HTR-8/SVneo (cell line): ENCODE results near the gene PDCD1.
A peak's percentile ranks its signal among the peaks of the same experiment; 100 is the strongest.

Experiments
- DNase-seq: peaks from one replicate; pipeline ENCODE4 v3.0.0; 2011; ENCODE audit warnings: low spot score, mixed read lengths; ENCODE audit not compliant: insufficient read length
- FAIRE-seq: peaks from 2 replicates; lab custom pipeline; 2011; peaks lifted over from hg19 to GRCh38; lab: Jason Lieb, UNC

The PDCD1 gene

DNA sequence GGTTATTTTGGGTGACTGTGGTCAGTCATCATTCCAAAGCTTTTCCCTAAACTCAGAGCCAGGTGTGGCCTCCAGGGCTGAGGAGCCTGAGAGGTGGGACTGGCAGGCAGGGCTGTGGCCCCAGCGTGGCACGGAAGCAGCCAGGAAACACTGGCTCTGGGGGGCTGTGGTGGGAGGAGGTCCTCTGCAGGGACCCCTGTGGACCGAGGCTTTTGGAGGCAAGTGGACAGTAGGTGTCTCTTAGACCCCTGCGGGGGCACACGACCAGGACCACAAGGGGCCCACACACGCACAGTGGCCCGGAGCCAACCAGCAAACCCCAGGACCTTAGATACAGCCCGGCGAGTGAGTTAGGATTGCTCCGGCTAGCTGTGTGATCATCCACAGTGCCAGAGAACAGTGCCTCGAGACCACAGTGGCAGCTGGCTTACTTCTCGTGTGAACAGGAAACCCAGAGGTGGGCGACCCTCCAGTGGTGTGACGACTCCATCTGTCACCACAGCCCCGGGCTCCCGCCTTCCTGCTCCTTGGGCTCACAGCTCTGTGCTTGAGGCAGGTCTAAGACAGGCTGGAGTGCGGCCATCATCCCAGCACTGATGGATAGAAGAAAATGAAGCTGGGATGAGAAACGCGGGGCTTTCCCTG, 9.2 kb upstream of the PDCD1 start:
- FAIRE-seq: no peak

DNA sequence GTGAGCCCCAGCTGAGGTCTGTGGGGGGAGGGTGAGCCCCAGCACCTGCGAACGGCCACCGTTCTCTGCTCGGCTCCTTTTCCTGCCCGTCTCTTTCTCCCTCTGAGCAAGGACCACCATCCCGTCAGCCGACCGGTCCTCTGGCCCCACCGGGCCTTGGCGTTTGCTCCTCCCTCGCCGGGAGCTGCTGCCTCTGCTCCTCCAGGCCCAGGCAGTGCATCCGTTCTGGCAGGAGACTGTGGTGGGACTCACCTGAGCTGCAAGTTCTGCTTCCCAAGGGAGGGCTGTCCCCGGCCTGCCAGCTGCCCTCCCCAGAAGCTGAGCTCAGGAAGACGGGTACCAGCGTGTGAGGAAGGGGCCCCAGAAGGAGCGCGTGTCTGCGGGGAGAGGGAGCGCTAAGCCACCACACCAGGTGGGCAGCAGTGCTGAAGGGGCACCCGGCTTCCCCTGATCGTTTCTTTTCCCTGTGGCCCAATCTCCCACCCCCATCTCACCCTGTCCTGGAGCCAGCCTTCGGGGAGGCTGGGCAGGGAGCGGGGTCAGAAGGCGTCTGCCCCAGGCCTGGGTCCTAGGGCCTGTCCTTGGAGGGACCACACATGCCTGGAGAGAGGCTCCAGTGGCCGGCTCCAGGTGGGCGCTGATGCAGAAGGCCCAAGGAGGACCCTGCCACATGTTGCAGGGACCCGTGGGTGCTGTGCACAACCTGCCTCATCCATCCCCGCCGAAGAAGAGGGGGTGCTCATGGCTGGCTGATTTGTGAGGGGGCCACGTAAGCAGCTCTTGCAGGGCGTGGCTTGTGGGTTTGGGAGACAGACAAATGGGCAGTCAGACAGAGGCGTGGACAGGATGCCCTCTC, 8.3 kb upstream of the PDCD1 start:
- DNase-seq: no peak
- FAIRE-seq: no peak

More for the DNA sequence above, 9.2 kb upstream of the PDCD1 start:
- DNase-seq: no peak

DNA sequence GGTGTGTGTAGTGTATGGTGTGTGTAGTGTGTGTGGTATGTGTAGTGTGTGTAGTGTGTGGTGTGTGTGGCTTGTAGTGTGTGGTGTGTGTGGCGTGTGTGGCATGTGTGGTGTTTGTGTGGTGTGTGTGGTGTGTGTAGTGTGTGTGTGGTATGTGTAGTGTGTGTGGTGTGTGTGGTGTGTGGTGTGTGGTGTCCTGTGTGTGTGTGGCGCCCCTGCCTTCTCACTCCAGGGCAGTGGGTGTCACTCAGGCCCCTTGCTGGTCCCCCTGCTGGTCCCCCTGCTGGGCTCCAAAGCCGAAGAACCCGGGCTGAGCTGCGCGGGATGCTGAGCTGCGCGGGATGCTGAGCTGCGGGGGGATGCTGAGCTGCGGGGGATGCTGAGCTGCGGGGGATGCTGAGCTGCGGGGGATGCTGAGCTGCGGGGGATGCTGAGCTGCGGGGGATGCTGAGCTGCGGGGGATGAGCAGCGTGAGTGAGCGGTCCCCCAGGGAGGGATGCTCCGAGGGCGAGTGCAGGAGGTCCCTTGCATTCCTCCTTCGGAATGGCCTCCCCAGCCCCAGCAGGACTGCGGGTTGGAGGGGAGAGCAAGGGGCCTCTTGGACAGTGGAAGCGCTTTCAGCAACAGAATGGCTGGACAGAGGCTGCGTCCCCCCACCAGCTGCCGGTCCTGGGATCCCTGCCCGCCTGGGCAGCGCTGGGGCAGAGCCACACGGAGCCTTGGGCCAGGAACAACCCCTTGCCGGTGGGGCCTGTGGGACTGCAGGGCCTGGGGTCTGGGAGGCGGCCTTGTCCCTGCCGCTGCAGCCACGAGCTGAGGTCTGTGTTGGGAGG, 7.5 kb upstream of the PDCD1 start:
- DNase-seq: no peak
- FAIRE-seq: no peak

DNA sequence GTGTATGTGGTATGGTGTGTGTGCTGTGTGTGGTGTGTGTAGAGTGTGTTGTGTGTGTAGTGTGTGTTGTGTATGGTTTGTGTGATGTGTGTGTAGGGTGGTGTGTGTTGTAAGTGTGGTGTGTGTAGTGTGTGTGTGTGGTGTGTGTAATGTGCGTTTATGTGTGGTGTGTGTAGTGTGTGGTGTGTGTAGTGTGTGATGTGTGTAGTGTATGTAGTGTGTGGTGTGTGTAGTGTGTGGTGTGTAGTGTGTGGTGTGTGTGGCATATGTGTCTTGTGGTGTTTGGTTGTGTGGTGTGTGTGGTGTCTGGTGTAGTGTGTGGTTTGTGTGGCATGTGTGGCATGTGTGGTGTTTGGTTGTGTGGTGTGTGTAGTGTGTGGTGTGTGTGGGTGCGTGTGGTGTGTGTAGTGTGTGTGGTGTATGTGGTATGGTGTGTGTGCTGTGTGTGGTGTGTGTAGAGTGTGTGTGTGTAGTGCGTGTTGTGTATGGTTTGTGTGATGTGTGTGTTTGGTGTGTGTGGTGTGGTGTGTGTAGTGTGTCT, 6.8 kb upstream of the PDCD1 start:
- no peak for DNase-seq
- no peak for FAIRE-seq

DNA sequence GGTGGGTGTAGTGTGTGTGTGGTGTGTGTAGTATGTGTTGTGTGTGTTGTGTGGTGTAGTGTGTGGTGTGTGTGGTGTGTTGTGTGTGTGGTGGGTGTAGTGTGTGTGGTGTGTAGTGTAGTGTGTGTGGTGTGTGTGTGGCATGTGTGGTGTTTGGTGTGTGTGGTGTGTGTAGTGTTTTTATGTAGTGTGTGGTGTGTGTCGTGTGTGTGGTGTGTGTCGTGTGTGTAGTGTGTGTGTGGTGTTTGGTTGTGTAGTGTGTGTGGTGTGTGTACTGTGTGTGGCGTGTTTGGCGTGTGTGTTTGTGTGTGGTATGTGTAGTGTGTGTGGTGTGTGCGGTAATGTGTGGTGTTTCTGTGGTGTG, 6.1 kb upstream of the PDCD1 start:
- DNase-seq: no peak
- no peak for FAIRE-seq

DNA sequence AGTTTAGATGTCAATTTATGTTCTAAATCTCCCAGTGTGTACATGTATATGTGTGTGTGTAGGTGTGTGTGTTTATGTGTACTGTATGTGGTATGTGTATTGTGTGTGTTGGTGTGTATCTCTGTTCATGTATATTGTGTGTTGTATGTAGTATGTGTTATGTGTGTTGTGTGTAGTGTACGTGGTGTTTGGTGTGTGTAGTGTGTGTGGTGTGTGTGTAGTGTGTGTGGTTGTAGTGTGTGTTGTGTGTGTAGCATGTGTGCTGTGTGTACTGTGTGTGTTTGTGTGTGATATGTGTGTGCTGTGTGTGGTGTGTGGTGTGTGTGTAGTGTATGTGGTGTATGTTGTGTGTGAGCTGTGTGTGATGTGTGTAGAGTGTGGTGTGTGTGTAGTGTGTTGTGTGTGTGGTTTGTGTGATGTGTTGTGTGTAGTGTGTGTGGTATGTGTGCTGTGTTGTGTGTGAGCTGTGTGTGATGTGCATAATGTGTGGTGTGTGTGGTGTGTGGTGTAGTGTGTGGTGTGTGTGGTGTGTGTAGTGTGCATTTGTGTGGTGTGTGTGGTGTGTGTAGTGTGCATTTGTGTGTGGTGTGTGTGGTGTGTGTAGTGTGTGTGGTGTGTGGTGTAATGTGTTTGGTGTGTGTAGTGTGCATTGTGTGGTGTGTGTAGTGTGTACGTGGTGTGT, 5.6 kb upstream of the PDCD1 start:
- peak; percentile 100 for FAIRE-seq

DNA sequence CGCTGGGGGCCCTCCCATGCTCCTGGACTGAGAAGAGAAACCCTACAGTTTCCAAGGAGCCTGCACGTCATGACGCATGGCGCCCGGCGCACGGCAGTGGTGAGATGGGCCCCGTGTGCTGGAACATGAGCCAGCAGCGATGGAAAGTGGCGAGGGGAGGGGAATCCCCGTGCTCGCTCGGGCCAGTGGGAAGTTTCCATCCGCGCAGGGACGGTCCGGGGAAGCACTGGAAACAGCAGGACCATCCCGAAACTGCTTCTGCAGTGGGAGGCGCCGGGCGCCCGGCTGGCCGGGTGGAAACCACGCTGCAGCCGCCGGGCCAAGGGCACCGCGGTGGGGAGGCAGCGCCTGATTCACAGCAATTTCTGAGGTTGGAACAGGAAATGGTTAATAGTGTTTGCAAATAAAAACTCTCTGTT, 4.9 kb upstream of the PDCD1 start:
- DNase-seq (no peak), FAIRE-seq (no peak)

More for the DNA sequence above, 5.6 kb upstream of the PDCD1 start:
- no peak for DNase-seq

DNA sequence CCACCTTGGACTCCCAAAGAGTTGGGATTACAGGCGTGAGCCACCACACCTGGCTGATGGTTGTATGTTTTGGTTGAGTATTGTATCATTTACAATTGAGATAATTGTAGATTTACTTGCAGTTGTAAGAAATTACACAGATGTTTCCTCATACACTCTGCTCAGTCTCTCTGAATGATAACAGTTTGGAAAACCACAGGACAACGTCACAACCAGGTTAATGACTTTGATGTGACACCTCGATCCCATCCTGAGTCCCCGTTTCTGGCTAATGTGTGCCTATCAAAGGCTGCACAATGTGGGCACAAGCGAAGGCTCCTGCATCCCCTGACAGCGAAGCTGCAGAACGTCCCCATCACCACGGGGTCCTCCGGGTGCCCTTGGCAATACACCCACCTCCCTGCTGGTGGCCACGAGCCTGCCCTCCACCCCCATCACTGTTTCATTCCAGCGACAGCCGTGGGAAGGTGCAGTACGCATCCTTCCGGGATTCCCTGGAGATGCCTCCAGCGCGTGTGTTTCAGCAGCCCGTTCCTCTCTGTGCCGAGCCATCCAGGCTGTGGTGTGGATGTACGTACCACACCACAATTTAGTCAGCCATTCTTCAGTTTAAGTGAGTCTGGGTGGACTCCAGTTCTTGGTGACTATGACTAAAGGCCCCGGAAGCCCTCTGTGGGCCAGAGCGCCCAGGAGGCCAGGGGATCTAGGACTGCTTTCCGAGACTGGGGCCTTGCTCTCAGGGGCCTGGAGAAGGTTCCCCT, 4.3 kb upstream of the PDCD1 start:
- FAIRE-seq (no peak), DNase-seq (no peak)

DNA sequence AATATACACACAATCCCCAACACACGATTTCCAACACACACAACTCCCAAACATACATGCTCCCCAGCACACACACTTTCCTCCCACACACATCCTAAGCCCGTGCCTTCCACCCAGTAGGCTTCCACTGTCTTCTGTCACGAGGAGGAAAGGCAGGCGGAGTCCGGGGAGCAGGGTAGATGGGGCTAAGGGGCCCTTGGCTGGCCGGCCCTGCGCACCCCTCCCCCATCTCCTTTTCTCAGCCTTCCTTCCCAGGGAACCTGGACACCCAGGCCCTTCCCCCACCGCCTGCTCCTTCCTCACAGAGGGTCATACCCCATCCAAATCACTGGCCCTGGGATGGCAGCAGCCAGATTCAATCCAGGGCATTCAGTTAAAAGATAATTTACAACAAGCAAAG, 3.4 kb upstream of the PDCD1 start:
- FAIRE-seq (peak; percentile 31), DNase-seq (no peak)

DNA sequence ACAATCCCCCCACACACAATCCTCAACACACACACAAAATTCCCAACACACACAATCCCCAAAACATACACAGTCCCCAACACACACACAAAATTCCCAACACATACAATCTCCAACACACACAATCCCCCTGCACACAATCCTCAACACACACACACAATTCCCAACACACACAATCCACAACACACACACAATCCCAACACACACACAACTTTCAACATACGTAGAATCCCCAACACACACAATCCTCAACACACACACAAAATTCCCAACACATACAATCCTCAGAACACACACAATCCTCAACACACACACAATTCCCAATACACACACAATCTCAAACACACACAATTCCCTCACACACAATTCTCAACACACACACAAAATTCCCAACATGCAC, 2.6 kb upstream of the PDCD1 start:
- DNase-seq (no peak), FAIRE-seq (peak; percentile 91)

DNA sequence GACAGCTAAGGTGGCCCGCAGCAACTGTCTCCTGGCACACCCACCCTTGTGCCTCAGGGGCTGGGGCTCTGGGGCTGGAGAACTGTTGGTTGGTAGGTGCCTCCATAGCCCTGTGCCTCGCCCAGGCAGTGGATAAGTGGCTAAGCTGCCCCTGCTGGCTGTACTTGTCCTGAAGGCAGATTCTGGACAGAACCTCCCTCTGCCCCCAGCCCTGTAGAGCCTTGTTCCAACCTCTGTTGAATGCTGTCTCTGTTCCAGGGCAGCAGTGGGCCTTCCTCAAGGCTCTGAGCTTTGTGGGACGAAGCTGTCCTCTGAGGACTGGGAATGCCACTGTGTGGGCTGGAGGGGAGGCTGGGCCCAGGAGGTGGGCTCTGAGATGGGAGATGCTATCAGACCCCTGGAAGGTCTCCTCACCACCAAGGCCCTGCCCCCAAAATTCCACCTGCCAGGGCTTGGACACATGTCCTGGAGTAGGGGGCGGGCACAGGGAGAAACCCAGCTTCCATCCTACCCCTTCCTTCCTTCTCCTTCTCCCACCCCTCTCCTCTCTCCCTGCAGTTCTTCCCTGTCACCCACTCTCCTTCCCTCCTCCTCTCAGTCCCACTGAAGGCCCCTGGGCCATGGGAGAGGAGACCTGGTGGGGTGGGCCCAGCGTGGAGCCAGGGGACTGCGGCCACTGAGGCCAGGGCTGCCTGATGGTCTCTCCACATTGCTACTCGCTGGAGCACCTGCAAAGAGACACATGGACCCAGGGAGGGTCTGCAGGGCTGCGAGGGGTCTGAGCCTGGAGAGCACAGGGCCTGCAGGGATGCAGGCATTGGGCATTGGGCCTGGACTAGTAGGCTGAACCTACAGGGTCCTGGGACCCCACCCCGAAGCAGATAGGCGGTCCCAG, 1.7 kb upstream of the PDCD1 start:
- FAIRE-seq: no peak
- no peak for DNase-seq

DNA sequence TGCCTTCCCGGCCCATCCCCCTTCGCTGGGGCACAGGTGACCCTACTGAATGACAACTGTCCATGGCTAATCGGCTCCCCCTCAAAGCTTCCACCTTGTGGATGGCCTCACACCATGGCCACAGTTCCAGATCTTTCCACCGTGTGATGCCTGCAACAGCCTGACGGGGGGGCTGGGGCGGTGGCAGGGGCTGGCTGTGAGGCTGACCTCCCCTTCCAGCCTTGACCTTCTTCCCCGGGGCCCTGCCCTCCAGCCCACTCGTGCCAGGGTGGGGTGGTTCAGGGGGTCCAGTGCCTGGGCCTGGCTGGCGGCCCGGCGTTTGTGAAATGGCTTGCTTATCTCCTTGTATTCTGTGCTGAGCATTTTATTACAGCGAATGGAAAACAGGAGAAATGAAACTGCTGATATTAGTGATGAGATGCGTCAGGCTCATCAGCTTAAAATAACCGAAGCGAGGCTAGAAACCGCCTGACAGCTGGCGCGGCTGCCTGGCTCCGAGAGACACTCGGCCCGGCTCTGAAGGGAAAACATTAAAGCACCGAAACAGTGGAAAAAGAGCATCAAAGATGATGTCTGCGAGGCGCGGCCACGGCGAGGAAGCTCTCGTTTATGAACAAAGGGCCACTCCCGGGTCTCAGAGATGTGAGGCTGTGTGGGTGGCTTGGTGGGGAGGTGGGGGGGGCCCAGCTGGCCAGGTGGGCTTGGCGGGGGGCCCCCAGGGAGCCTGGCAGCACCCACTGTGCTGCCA, 916 bp upstream of the PDCD1 start:
- DNase-seq (no peak), FAIRE-seq (no peak)

DNA sequence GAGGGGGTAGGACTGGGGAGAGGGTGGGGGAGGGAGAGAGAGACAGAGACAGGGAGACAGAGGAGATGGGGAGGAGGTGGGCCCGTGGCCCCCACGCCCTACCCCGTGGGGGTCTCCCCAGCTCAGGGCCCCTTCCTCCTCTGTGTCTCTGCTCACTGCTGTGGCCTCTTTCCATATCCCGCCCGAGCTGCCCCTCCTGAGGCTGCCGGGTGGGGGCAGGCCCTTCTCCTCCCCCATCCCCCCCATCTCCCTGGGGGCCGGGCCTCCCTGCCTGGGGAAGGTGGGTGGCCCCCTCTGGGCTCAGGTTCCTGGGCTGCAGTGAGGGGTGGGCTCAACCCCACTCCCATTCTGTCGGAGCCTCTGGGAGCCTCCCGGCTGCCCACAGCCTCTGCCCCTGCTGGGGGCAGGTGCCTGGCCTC, 332 bp upstream of the PDCD1 start:
- FAIRE-seq: no peak
- DNase-seq: no peak

DNA sequence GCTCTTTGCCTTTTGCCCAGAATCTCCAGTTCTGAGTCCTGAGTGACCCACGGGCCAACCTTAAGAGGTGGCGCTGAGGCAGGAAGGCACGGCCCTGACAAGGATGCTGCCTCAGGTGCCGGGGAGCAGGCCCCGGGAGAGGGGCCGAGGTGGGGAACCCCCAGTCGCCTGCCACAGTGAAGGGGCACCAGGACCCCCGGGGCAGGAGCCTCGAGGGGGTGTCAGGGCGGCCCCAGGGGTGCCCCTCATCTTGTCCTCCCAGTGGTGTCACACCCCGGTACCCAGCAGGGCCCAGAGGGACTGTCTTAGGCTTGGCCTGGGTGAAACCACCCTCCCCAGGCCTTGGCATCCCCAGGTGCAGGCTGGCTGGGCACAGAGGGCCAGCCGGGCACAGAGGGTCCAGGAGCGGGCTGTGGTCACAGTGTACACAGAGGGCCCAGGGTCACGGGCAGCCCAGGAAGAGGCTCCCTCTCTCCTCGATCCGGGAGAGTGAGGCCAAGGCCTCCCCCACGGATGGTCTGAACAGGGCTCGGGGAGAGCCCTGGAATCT, 1.0 kb downstream of the PDCD1 start:
- DNase-seq (no peak), FAIRE-seq (no peak)

DNA sequence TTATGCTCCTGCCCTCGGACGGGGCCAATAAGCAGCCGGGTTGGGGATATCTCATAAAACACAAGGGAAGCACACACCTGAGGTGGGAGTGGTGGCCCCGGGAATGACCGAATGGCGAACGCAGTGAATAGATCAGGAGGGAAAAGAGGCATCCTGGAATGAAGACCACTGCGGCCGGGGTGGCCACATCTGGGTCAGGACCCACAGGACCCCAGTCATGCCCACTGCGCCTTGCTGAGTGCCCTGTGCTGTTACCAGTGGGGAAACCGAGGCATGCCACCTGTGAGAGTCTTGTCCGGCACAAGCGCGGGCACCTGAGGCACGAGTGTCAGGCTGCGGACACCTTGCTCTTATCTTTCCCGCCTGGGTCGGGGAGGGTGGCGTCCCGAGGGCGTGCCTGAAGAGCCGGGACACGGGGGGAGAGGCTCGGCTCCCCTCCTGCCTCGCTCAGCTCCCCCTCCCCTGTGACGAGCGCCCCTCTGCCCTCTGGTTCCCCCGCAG, 1.6 kb downstream of the PDCD1 start:
- DNase-seq (no peak), FAIRE-seq (no peak)

DNA sequence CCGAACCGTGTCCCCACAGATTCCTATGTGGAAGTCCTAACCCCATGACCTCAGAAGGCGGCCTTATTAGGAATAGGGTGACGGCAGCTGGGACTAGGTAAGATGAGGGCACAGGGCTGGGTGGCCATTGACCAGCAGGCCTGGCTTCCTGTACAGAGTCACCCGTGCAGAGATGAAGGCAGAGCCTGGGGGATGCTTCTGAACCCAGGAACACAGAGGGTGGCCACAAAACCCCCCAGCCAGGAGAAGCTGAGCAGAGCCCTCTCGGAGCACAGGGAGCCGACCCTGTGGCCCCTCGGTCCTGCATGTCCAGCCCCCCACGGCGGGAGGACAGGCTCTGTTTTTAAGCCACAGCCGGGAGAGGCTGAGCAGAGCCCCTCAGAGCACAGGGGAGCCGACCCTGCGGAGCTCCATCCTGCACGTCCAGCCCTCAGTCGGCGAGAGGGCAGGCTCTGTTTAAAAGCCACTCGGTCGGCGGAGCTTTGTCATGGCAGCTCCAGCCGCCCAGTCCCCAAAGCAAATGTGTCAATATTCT, 2.7 kb downstream of the PDCD1 start:
- FAIRE-seq: no peak
- DNase-seq: no peak
